Islet of Langerhans (tissue), 1 donor: Measurements from ENCODE around the gene IAPP.
"Not testable (repeated sequence)": the region's sequence is repeated elsewhere in the genome, so short reads cannot be mapped to it uniquely, and the experiment has no call there.

Experiments
- FAIRE-seq: peaks from one replicate; lab custom pipeline; 2011; peaks lifted over from hg19 to GRCh38; lab: Jason Lieb, UNC

IAPP gene

DNA sequence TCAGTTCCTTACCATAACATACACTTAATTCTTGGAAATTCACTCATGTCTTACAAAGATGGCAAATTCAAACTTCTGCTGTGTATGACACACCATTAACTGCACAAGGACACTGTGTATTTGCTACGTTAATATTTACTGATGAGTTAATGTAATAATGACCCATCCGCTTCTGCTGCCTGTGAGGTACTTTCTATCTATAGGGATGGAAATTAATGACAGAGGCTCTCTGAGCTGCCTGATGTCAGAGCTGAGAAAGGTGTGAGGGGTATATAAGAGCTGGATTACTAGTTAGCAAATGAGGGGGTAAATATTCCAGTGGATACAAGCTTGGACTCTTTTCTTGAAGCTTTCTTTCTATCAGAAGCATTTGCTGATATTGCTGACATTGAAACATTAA lies at the start of gene IAPP:
Gene IAPP (plus strand): TSS at position 301 of the 400 bp plus-strand sequence. CDS start 450 bp downstream, outside the sequence.
- no peak for FAIRE-seq

DNA sequence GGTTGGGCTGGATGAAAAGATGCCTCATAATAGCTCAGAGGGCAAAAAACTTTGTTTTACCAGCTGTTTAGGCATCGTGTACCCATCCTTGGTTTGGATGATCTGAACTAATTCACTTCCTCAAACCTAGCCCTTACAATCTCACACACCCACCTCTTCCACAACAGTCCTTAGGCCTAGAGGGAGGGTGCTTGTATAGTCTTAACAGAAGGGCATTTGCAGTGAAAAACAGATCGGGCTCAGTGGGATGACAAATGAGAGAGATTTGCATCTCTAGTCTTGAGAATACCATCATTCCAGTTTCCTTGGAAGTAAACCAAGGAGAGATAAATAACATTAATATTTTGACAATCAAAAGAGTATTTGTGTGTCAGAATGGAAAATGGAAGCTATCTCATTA lies 49.0 kb upstream of the IAPP start:
- no peak for FAIRE-seq

- FAIRE-seq, result no peak
These were observed 48.2 kb upstream of the IAPP start for GRCh38 chr12:21324551-21324950.

DNA sequence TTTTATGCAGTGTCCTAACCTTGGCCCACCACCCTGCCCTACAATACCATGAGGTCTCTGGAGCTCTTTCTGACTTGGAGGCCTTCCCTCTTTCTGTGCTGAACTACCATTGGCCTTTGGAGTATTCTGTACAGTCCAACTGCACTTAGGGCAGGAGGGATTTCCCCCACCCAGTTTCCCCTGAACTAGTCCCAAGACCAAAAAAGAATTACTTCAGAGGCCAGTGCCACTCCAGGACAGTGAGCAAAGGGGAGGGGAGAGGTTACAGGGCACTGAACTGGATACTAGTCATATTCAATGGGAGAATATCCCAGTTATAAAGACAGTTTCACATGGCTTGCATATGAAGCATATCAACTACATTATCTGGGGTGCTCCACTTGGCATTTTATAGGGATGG lies 44.1 kb upstream of the IAPP start:
- FAIRE-seq, result no peak

GRCh38 chr12:21330682-21331253 lies 41.9 kb upstream of the IAPP start:
- peak; percentile 43 for FAIRE-seq

DNA sequence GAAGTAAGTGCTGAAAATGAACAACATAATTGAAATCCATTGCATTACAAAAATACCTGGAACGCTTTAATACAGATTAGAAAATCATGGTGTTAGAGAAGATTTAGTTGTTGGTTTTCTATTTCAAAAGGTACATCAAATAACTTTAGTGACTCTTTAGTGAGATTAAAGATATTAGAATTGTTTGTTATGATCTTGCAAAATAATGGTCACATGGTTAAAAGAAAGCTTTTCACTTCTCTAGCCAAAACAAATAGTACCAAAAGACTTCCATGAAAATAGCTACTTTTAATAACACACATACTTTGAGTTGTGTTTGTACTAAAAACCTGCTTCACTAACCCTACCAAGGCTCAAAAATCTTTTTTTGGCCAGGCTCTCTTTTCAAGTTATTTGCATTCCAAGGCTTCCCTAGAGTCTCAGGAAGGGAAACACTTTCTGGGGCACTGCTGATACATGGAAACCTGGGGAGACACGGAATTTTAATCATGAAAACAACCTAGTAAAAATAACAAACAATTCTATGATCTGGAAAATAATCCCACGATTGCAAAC lies 37.9 kb upstream of the IAPP start, which contains the start of gene SLCO1A2:
Gene SLCO1A2 (minus strand): TSS at position 147 of the 555 bp plus-strand sequence. CDS start 270 bp downstream, outside the sequence.
- FAIRE-seq, result no peak

DNA sequence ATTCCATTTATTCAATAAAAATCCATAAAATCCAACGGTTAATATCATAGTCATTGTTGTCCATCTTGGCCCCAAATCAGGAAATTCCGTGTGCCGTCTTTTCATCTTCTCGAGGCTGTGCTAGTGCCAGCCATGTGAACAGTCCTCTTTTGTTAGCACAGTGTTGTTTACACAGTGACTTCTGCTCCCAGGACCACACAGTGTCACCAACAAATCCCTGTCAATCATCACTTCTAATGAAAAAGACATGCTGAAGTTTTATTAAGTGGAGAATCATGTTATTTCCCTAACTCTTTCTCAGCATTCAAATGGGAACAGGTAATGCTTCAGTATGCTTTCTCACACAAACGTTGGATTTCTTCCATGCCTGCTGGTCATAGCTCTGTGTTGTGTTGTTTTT lies 36.0 kb upstream of the IAPP start:
- no peak for FAIRE-seq

GRCh38 chr12:21337453-21337852 lies 35.2 kb upstream of the IAPP start:
- FAIRE-seq, result no peak

GRCh38 chr12:21337959-21338744 lies 34.5 kb upstream of the IAPP start:
- no peak for FAIRE-seq

- FAIRE-seq, result no peak
These were observed 32.8 kb upstream of the IAPP start for GRCh38 chr12:21339921-21340320.

DNA sequence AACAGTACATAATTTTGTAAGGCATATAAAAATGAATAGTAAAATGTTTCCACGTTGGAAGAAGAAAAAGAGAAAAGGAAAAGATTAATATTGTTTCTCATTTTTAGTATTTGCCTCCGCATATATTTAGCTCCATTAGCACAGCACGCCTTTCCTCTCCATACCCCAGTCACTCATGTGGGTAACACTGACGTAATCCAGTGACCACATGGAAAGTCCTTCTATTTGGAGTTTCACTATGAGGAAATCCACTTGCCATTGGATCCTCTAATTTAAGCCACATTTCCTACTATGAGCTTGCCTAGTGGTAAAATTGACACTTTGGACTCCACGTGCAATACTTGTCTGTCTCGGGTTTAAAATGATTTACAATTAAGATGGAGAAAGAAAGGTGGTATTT lies 32.3 kb upstream of the IAPP start:
- FAIRE-seq, result no peak

DNA sequence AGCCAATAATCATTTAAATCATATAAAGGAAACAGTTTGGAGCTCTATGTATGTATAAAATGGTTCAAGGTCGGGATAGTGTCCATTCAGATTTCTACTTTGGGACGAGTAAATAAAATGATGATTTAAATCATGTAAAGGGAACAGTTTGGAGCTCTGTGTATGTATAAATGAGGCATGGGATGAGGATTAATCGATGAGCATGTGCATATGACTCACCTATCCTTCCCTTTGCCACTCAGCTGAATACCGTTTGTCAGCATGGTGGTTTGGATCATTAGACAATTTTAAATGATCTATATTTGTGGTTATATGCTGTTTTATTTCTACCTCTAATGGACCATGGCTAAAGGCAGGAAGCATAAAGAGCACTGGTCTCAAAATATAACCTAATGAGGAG lies 30.9 kb upstream of the IAPP start:
- FAIRE-seq, result peak; percentile 94

DNA sequence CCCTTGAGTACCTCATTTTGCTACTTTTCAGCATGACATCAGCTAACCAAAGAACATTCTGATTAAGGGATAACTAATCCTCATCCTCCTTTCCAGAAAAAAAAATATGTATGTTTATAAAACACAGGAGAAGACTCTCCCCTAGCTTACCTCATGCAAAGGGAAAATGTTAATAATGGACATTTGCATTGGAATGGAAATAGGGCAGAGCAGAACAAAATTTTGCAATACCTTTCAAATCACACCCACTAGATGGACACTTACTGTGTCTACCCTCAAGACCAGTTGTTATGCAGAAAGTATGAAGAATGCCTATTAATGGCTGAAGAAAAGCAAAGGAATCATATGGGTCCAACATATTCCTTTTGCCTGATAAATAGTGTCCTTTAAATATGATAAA lies 29.1 kb upstream of the IAPP start:
- no peak for FAIRE-seq

DNA sequence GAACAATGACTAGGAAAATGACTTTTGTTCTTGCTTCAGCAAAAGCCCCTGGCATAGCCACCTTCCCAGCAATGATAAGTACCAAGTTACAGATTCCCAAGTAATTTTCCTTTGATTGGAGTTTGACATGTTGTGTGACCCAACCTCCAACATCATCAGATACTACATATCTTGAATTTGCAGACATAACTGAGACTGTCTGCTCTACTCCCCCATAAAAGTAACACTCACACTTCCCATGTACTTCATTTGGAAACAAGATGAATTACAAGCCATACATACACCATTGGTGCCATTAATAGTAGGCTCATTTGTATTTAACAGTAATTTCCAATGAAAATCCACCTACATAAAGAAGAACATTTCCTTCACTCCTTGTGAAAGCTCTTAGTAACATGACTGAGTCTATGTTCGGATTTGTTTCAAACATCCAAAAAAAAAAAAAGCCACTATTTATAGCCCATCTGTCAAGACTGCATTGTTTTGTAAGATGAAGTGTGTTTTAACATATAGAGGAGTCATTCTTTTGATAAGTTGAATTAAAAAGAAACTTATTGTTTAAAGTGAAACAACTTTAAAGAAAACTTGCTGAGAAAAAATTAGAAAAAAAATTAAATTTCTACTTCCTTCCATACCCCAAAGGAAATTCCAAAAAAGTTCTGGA lies 26.0 kb upstream of the IAPP start:
- FAIRE-seq, result peak; percentile 58

GRCh38 chr12:21350975-21351374 lies 21.7 kb upstream of the IAPP start:
- no peak for FAIRE-seq

DNA sequence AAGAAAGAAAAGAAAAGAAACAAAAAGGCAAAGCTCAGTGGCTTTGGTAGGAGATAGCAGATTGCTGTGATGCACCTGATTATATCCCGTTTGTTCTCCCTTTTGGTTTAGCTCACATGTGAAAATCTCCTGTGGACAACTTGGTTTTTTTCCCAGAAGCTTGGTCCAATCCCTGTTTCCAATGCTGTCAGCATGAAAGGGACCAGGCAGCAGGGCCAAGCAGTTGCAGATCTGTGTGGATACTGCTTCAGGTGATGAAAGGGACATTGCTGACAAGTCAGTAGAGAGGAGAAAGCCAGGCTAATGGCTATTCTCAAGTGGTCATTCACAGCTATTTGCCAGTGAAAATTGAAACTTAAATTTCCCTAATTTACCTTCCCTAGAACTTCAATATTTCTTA lies 19.2 kb upstream of the IAPP start:
- FAIRE-seq, result no peak

- no peak for FAIRE-seq
These were observed 18.8 kb upstream of the IAPP start for GRCh38 chr12:21353948-21354347.

DNA sequence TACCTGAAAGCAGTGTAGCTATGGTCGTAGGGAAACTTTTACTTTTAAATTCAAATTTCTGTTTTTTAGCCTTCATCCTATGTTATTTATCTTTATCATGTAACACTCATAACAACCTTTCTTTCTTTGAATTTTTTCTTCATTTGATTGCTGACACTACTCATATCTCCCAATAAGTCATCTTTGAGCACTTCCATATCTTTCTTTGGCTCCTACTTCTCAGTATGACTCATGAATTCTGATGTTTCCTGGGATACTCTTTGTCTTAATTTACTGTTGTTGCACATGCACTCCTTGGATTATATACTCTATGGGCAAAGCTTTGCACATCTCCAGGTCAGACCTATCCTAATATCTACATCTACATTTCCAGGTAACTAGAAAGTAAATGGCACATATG lies 18.1 kb upstream of the IAPP start:
- no peak for FAIRE-seq

DNA sequence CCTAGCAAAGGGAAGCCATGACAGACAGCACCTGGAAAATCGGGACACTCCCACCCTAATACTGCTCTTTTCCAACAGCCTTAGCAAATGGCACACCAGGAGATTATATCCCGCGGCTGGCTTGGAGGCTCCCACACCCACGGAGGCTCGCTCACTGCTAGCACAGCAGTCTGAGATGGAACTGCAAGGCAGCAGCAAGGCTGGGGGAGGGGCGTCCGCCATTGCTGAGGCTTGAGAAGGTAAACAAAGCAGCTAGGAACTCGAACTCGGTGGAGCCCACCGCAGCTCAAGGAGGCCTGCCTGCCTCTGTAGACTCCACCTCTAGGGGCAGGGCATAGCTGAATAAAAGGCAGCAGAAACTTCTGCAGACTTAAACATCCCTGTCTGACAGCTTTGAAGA lies 12.1 kb upstream of the IAPP start:
- not testable (repeated sequence) for FAIRE-seq

DNA sequence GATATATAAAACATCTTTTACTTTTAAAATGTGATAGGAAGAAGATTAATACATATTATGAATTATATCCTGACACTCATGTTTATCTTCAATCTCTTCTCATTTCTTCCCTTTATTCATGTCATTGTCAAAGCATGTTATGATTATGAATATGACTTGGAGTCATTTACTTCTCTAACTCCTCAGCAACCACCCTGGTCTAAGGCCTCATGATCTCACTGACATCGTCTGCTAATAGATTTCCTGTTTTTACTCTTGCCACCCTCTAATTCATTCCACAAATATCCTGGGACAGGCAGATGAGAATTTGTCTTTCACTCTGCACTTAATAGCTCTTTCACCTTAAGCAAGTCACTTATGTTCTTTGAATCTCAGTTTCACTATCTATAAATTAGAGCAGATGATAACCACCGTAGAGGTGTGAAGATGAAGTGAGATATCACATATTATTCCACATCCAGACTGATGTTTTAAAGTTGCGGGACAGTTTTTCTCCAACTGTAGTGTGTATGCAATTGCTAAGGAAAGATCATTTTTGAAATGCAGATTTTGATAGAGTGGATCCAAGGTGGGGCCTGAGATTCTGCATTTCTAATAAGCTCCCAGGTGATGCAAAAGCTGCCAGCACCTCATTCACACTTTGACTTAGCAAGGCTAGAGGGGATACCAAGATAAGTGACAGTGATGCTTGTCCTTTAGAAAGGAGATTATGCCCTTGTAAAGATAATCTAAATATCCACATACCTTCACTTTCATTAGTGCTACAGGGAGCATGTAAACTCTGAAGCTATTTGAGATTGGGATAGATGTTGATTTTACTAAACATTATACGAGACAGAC lies 3.3 kb upstream of the IAPP start:
- FAIRE-seq, result no peak

- no peak for FAIRE-seq
These were observed 1.8 kb upstream of the IAPP start for GRCh38 chr12:21370845-21371449.

- FAIRE-seq, result peak; percentile 89
These were observed 6.5 kb downstream of the IAPP start for GRCh38 chr12:21379218-21379617.
